Liver (tissue), 9 donors: Measurements from ENCODE around the gene NELFCD. TPM values are rescaled to one million over a fixed set of nuclear protein-coding genes. Genes with fewer than 3 reads are reported as not detected.

Experiments used
- DNase-seq: peaks from one replicate; pipeline ENCODE4 v3.0.0-alpha.2; 2017; ENCODE audit warnings: low spot score
- H3K27ac ChIP-seq, 2 donors: one replicate each; pipeline ENCODE4 v1.7.0; 2013; ENCODE audit warnings: inconsistent platforms in 2 of 2, low read length in 2 of 2, control low read depth in 1 of 2, low read depth in 1 of 2, mild to moderate bottlenecking in 1 of 2
- H3K27me3 ChIP-seq, 4 donors: one replicate each; pipeline versions ENCODE4 v1.6.1 to v1.7.0; 2013; ENCODE audit warnings: low read length in 3 of 4, inconsistent platforms in 1 of 4, mild to moderate bottlenecking in 1 of 4, moderate library complexity in 1 of 4; ENCODE audit not compliant: control insufficient read depth in 4 of 4, insufficient read depth in 4 of 4
- H3K36me3 ChIP-seq, 4 donors: one replicate each; pipeline versions ENCODE4 v1.6.1 to v1.7.0; 2013; ENCODE audit warnings: low read length in 3 of 4, mild to moderate bottlenecking in 3 of 4, low read depth in 1 of 4, moderate library complexity in 1 of 4; ENCODE audit not compliant: control insufficient read depth in 4 of 4, insufficient read depth in 3 of 4
- H3K4me1 ChIP-seq, 4 donors: one replicate each; pipeline versions ENCODE4 v1.6.1 to v1.7.0; 2013; ENCODE audit warnings: low read length in 3 of 4, mild to moderate bottlenecking in 3 of 4, moderate library complexity in 1 of 4; ENCODE audit not compliant: control insufficient read depth in 4 of 4, insufficient read depth in 4 of 4
- H3K4me3 ChIP-seq, 3 donors: one replicate each; pipeline versions ENCODE4 v1.6.1 to v1.7.0; 2013; ENCODE audit warnings: low read length in 3 of 3, control low read depth in 1 of 3, low read depth in 1 of 3, mild to moderate bottlenecking in 1 of 3
- H3K9ac ChIP-seq, 2 donors: one replicate each; pipeline ENCODE4 v1.7.0; 2013; ENCODE audit warnings: low read length in 2 of 2, mild to moderate bottlenecking in 2 of 2, moderate library complexity in 2 of 2, control low read depth in 1 of 2, low read depth in 1 of 2
- H3K9me3 ChIP-seq, 4 donors: one replicate each; pipeline versions ENCODE4 v1.6.1 to v1.7.0; 2013; ENCODE audit warnings: low read length in 3 of 4; ENCODE audit not compliant: control insufficient read depth in 4 of 4
- EGR1 ChIP-seq, 2 donors: IDR thresholded peaks; 2 replicates each; pipeline ENCODE4 v1.6.1; 2016 to 2018; ENCODE audit warnings: antibody characterized with exemption in 2 of 2, low read depth in 2 of 2
- FOXA1 ChIP-seq: IDR thresholded peaks from 2 replicates; pipeline ENCODE4 v1.6.1; 2016; ENCODE audit warnings: antibody characterized with exemption
- FOXA2 ChIP-seq: IDR thresholded peaks from 2 replicates; pipeline ENCODE4 v1.6.1; 2016; ENCODE audit warnings: antibody characterized with exemption
- HNF4A ChIP-seq, 2 donors: conservative IDR thresholded peaks; 2 replicates each; pipeline ENCODE4 v1.6.1; 2016; ENCODE audit warnings: antibody characterized with exemption in 2 of 2, mild to moderate bottlenecking in 2 of 2
- HNF4G ChIP-seq: IDR thresholded peaks from 2 replicates; pipeline ENCODE4 v1.6.1; 2016; ENCODE audit warnings: antibody characterized with exemption
- JUND ChIP-seq, 2 donors: IDR thresholded peaks; 2 replicates each; pipeline ENCODE4 v1.6.1; 2016; ENCODE audit warnings: antibody characterized with exemption in 2 of 2
- NR2F2 ChIP-seq: IDR thresholded peaks from 2 replicates; pipeline ENCODE4 v1.6.1; 2016; ENCODE audit warnings: antibody characterized with exemption
- RXRA ChIP-seq, 2 donors: IDR thresholded peaks; 2 replicates each; pipeline ENCODE4 v1.6.1; 2017 to 2018; ENCODE audit warnings: antibody characterized with exemption in 2 of 2, mild to moderate bottlenecking in 1 of 2
- SP1 ChIP-seq: IDR thresholded peaks from 2 replicates; pipeline ENCODE4 v1.6.1; 2018; ENCODE audit warnings: antibody characterized with exemption, mild to moderate bottlenecking
- TAF1 ChIP-seq: conservative IDR thresholded peaks from 2 replicates; pipeline ENCODE4 v1.6.1; 2016; ENCODE audit warnings: antibody characterized with exemption, mild to moderate bottlenecking
- YY1 ChIP-seq: IDR thresholded peaks from 2 replicates; pipeline ENCODE4 v1.6.1; 2016; ENCODE audit warnings: antibody characterized with exemption, mild to moderate bottlenecking
- WGBS: extraction: QIAGEN DNeasy Blood & Tissue Kit; methylation state at CpG from one replicate; pipeline ENCODE4 v1.1.7; 2013; 5-methylcytosine and 5-hydroxymethylcytosine counted together
- polyA plus RNA-seq, 2 donors: library from polyadenylated mRNA; stranded (reverse) in 1 of 2; unstranded in 1 of 2; fragments of 200-250 nt in 1 of 2; fragments of >200 nt in 1 of 2; fragmentation: Nextera tagmentation in 1 of 2; extraction: Ambion mirVana in 1 of 2; gene quantifications; one replicate each; pipeline versions ENCODE4 v1.2.1 to v1.2.3, GENCODE V29; 2013 to 2015
- total RNA-seq, 2 donors: library from RNA; depleted of rRNA; stranded (reverse); fragments of >200 nt; gene quantifications; one replicate each; pipeline ENCODE4 v1.2.3, GENCODE V29; 2014
- TF ChIP-seq, protein P1 (sequence below): fragments of 150-350 bp; IDR thresholded peaks from 2 replicates; pipeline ENCODE4 v1.5.1; 2017; ENCODE audit warnings: improper control_type of control experiment, low read depth, low read length; ENCODE audit not compliant: missing input control
- TF ChIP-seq, protein P2 (sequence below): IDR thresholded peaks from 2 replicates; pipeline ENCODE4 v1.6.1; 2016; ENCODE audit warnings: antibody characterized with exemption, mild to moderate bottlenecking
- TF ChIP-seq, protein P3 (sequence below): IDR thresholded peaks from 2 replicates; pipeline ENCODE4 v1.6.1; 2016; ENCODE audit warnings: antibody characterized with exemption
- TF ChIP-seq, protein P4 (sequence below): IDR thresholded peaks from 2 replicates; pipeline ENCODE4 v1.6.1; 2016; ENCODE audit warnings: antibody characterized with exemption
- TF ChIP-seq, protein P5 (sequence below): IDR thresholded peaks from 2 replicates; pipeline ENCODE4 v1.6.1; 2016; ENCODE audit warnings: antibody characterized with exemption
- donor health status: healthy.
- donor health status: healthy.
- donor health status: healthy.
- donor health status: healthy.
- donor health status: healthy.

The NELFCD gene
- total and polyA plus RNA-seq, 4 donors = 28.1 to 39.8 (median 37.0) TPM

DNA sequence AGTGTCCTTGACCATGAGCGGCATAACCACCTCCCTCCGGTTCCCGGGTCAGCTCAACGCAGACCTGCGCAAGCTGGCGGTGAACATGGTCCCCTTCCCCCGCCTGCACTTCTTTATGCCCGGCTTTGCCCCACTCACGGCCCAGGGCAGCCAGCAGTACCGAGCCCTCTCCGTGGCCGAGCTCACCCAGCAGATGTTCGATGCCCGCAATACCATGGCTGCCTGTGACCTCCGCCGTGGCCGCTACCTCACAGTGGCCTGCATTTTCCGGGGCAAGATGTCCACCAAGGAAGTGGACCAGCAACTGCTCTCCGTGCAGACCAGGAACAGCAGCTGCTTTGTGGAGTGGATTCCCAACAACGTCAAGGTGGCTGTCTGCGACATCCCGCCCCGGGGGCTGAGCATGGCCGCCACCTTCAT lies 43.1 kb downstream of the NELFCD start:
- H3K27me3 ChIP-seq = no peaks in the 10 kb centered on the region
- WGBS = 97% methylated on average over 24 of the region's 24 CpGs
- no peak overlapping the region for H3K27ac ChIP-seq
- no peak for TF ChIP-seq RXRA (IDR thresholded peaks at IDR 0.05)
- no peak for TF ChIP-seq HNF4A (conservative IDR thresholded peaks at IDR 0.05)
- TF ChIP-seq, protein P1, sequence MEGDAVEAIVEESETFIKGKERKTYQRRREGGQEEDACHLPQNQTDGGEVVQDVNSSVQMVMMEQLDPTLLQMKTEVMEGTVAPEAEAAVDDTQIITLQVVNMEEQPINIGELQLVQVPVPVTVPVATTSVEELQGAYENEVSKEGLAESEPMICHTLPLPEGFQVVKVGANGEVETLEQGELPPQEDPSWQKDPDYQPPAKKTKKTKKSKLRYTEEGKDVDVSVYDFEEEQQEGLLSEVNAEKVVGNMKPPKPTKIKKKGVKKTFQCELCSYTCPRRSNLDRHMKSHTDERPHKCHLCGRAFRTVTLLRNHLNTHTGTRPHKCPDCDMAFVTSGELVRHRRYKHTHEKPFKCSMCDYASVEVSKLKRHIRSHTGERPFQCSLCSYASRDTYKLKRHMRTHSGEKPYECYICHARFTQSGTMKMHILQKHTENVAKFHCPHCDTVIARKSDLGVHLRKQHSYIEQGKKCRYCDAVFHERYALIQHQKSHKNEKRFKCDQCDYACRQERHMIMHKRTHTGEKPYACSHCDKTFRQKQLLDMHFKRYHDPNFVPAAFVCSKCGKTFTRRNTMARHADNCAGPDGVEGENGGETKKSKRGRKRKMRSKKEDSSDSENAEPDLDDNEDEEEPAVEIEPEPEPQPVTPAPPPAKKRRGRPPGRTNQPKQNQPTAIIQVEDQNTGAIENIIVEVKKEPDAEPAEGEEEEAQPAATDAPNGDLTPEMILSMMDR = no peak
- TF ChIP-seq TAF1 = no peak
- TF ChIP-seq SP1 = no peak
- TF ChIP-seq FOXA2 = no peak
- no peak for TF ChIP-seq EGR1 (IDR thresholded peaks at IDR 0.05; ENCODE audit: low read depth in 2 of 2)
- TF ChIP-seq, protein P2, sequence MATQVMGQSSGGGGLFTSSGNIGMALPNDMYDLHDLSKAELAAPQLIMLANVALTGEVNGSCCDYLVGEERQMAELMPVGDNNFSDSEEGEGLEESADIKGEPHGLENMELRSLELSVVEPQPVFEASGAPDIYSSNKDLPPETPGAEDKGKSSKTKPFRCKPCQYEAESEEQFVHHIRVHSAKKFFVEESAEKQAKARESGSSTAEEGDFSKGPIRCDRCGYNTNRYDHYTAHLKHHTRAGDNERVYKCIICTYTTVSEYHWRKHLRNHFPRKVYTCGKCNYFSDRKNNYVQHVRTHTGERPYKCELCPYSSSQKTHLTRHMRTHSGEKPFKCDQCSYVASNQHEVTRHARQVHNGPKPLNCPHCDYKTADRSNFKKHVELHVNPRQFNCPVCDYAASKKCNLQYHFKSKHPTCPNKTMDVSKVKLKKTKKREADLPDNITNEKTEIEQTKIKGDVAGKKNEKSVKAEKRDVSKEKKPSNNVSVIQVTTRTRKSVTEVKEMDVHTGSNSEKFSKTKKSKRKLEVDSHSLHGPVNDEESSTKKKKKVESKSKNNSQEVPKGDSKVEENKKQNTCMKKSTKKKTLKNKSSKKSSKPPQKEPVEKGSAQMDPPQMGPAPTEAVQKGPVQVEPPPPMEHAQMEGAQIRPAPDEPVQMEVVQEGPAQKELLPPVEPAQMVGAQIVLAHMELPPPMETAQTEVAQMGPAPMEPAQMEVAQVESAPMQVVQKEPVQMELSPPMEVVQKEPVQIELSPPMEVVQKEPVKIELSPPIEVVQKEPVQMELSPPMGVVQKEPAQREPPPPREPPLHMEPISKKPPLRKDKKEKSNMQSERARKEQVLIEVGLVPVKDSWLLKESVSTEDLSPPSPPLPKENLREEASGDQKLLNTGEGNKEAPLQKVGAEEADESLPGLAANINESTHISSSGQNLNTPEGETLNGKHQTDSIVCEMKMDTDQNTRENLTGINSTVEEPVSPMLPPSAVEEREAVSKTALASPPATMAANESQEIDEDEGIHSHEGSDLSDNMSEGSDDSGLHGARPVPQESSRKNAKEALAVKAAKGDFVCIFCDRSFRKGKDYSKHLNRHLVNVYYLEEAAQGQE = no peak
- TF ChIP-seq YY1 = no peak
- TF ChIP-seq NR2F2 = no peak
- TF ChIP-seq JUND (IDR thresholded peaks at IDR 0.05) = no peak
- TF ChIP-seq HNF4G = no peak
- TF ChIP-seq, protein P3, sequence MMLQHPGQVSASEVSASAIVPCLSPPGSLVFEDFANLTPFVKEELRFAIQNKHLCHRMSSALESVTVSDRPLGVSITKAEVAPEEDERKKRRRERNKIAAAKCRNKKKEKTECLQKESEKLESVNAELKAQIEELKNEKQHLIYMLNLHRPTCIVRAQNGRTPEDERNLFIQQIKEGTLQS = no peak
- TF ChIP-seq, protein P4, sequence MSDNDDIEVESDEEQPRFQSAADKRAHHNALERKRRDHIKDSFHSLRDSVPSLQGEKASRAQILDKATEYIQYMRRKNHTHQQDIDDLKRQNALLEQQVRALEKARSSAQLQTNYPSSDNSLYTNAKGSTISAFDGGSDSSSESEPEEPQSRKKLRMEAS = no peak
- TF ChIP-seq, protein P5, sequence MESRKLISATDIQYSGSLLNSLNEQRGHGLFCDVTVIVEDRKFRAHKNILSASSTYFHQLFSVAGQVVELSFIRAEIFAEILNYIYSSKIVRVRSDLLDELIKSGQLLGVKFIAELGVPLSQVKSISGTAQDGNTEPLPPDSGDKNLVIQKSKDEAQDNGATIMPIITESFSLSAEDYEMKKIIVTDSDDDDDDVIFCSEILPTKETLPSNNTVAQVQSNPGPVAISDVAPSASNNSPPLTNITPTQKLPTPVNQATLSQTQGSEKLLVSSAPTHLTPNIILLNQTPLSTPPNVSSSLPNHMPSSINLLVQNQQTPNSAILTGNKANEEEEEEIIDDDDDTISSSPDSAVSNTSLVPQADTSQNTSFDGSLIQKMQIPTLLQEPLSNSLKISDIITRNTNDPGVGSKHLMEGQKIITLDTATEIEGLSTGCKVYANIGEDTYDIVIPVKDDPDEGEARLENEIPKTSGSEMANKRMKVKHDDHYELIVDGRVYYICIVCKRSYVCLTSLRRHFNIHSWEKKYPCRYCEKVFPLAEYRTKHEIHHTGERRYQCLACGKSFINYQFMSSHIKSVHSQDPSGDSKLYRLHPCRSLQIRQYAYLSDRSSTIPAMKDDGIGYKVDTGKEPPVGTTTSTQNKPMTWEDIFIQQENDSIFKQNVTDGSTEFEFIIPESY = no peak
- no peaks in the 10 kb centered on the region for H3K9me3 ChIP-seq
- H3K9ac ChIP-seq = no peak overlapping the region
- peaks cover 8 to 38% (median 20%) of the 10 kb centered on the region in 4 donors for H3K36me3 ChIP-seq
- H3K4me1 ChIP-seq = peaks cover 3 to 26% (median 8%) of the 10 kb centered on the region in 4 donors
- no peak for DNase-seq
- no peak overlapping the region for H3K4me3 ChIP-seq

DNA sequence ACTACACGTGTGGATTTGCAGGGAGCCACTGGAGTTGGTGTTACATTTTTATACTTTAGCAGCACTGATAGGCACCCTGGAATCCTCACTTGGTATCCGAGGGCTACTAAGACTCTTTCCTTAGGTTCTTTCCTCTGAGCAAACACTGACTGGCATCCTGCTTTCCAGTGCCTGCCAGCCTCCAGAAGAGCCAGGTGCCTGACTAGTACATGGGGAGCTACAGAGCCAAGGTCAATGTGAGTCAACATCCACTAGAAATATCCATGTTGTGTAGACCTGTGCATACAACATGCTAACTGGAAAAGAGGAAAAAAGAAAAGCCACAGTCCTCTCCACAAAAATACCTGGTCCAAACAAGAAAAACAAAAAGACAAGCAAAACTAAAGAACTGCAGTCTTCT lies 44.0 kb downstream of the NELFCD start:
- H3K36me3 ChIP-seq = peaks cover 8 to 45% (median 23%) of the 10 kb centered on the region in 4 donors
- 59% methylated on average over 2 of the region's 2 CpGs for WGBS
- TF ChIP-seq NR2F2 (no peak), EGR1 (IDR thresholded peaks at IDR 0.05; ENCODE audit: low read depth in 2 of 2) (no peak), FOXA1 (no peak), HNF4A (conservative IDR thresholded peaks at IDR 0.05) (no peak), RXRA (IDR thresholded peaks at IDR 0.05) (no peak)
- TF ChIP-seq, protein P1 = no peak
- TF ChIP-seq, protein P5 = no peak
- TF ChIP-seq, protein P2 = no peak

More for the DNA sequence above, 44.0 kb downstream of the NELFCD start:
- DNase-seq = no peak
- Histone ChIP-seq H3K27me3 (no peaks in the 10 kb centered on the region), H3K9me3 (no peaks in the 10 kb centered on the region), H3K9ac (no peak overlapping the region), H3K4me1 (peaks cover 3 to 26% (median 13%) of the 10 kb centered on the region in 4 donors), H3K4me3 (no peak overlapping the region), H3K27ac (no peak overlapping the region)
